ENCODE results near the gene RXRA.

RXRA gene

GRCh38 chr9:134357631-134358025, 31.4 kb downstream of the RXRA start:
- TF ChIP-seq CTCF (IDR thresholded peaks at IDR 0.05; ENCODE audit: low read length) = no peak
- no peak for TF ChIP-seq EZH2 (IDR thresholded peaks at IDR 0.05; ENCODE audit: borderline replicate concordance, low read length)

GRCh38 chr9:134358026-134358661, 31.9 kb downstream of the RXRA start:
- Histone ChIP-seq H3K9me3 (ENCODE audit: low read length) (no peaks in the 10 kb centered on the region), H4K20me1 (ENCODE audit: insufficient read depth, low read length) (no peaks in the 10 kb centered on the region), H3K79me2 (ENCODE audit: insufficient read depth, low read length) (no peaks in the 10 kb centered on the region), H3K4me3 (ENCODE audit: low read depth, low read length, poor library complexity, severe bottlenecking) (no peak overlapping the region), H3K9me2 (ENCODE audit: low read depth, low read length) (no peaks in the 10 kb centered on the region), H3K9ac (ENCODE audit: low read length) (no peak overlapping the region), H3K27ac (ENCODE audit: low read depth, low read length, poor library complexity, severe bottlenecking) (no peak overlapping the region), H3K4me2 (ENCODE audit: low read length) (no peak overlapping the region), H3K4me1 (ENCODE audit: insufficient read depth, low read length, severe bottlenecking) (no peaks in the 10 kb centered on the region), H2AFZ (ENCODE audit: low read length) (no peak overlapping the region), H3K36me3 (ENCODE audit: insufficient read depth, low read length) (no peaks in the 10 kb centered on the region), H3K27me3 (ENCODE audit: insufficient read depth, low read length) (peaks cover 7% of the 10 kb centered on the region), H3F3A (ENCODE audit: insufficient read depth, low read length) (no peaks in the 10 kb centered on the region)
- TF ChIP-seq EZH2 (IDR thresholded peaks at IDR 0.05; ENCODE audit: borderline replicate concordance, low read length) = no peak
- TF ChIP-seq CTCF (IDR thresholded peaks at IDR 0.05; ENCODE audit: low read length) = no peak

More at GRCh38 chr9:134357631-134358025, 31.4 kb downstream of the RXRA start:
- Histone ChIP-seq H3K4me3 (ENCODE audit: low read depth, low read length, poor library complexity, severe bottlenecking) (no peak overlapping the region), H3K79me2 (ENCODE audit: insufficient read depth, low read length) (no peaks in the 10 kb centered on the region), H3K9ac (ENCODE audit: low read length) (no peak overlapping the region), H3K36me3 (ENCODE audit: insufficient read depth, low read length) (no peaks in the 10 kb centered on the region), H3K27ac (ENCODE audit: low read depth, low read length, poor library complexity, severe bottlenecking) (no peak overlapping the region), H4K20me1 (ENCODE audit: insufficient read depth, low read length) (no peaks in the 10 kb centered on the region), H2AFZ (ENCODE audit: low read length) (no peak overlapping the region), H3K9me3 (ENCODE audit: low read length) (no peaks in the 10 kb centered on the region), H3F3A (ENCODE audit: insufficient read depth, low read length) (no peaks in the 10 kb centered on the region), H3K4me2 (ENCODE audit: low read length) (no peak overlapping the region), H3K4me1 (ENCODE audit: insufficient read depth, low read length, severe bottlenecking) (no peaks in the 10 kb centered on the region), H3K27me3 (ENCODE audit: insufficient read depth, low read length) (peaks cover 12% of the 10 kb centered on the region), H3K9me2 (ENCODE audit: low read depth, low read length) (no peaks in the 10 kb centered on the region)

GRCh38 chr9:134358662-134359319, 32.5 kb downstream of the RXRA start:
- H3K27me3 ChIP-seq (ENCODE audit: insufficient read depth, low read length) = peaks cover 7% of the 10 kb centered on the region
- no peak overlapping the region for H3K9ac ChIP-seq (ENCODE audit: low read length)
- H3K4me1 ChIP-seq (ENCODE audit: insufficient read depth, low read length, severe bottlenecking) = no peaks in the 10 kb centered on the region
- H3K27ac ChIP-seq (ENCODE audit: low read depth, low read length, poor library complexity, severe bottlenecking) = no peak overlapping the region
- no peak for TF ChIP-seq CTCF (IDR thresholded peaks at IDR 0.05; ENCODE audit: low read length)
- no peak for TF ChIP-seq EZH2 (IDR thresholded peaks at IDR 0.05; ENCODE audit: borderline replicate concordance, low read length)
- H3K79me2 ChIP-seq (ENCODE audit: insufficient read depth, low read length) = no peaks in the 10 kb centered on the region
- no peak overlapping the region for H3K4me3 ChIP-seq (ENCODE audit: low read depth, low read length, poor library complexity, severe bottlenecking)
- no peaks in the 10 kb centered on the region for H3K9me3 ChIP-seq (ENCODE audit: low read length)
- H3K4me2 ChIP-seq (ENCODE audit: low read length) = no peak overlapping the region
- no peaks in the 10 kb centered on the region for H3K9me2 ChIP-seq (ENCODE audit: low read depth, low read length)
- no peaks in the 10 kb centered on the region for H3F3A ChIP-seq (ENCODE audit: insufficient read depth, low read length)
- no peak overlapping the region for H2AFZ ChIP-seq (ENCODE audit: low read length)
- no peaks in the 10 kb centered on the region for H3K36me3 ChIP-seq (ENCODE audit: insufficient read depth, low read length)
- no peaks in the 10 kb centered on the region for H4K20me1 ChIP-seq (ENCODE audit: insufficient read depth, low read length)
